Measurements from ENCODE around the gene DDX51.

DDX51 gene

GRCh38 chr12:132160601-132161035, 16.5 kb upstream of the DDX51 start:
- Histone ChIP-seq H3K36me3 (ENCODE audit: control insufficient read depth in 4 of 4, insufficient read depth in 4 of 4, low read length in 3 of 4) (peaks cover 0 to 21% (median 4%) of the 10 kb centered on the region in 4 experiments), H3K27me3 (replicated peaks in 2 of 5; ENCODE audit: control insufficient read depth in 4 of 5, insufficient read depth in 5 of 5, low read length in 4 of 5) (peaks cover 0 to 23% (median 2%) of the 10 kb centered on the region in 5 experiments), H3K4me3 (ENCODE audit: control insufficient read depth in 1 of 7, extremely low read depth in 1 of 7, insufficient read depth in 4 of 7, low read depth in 2 of 7, low read length in 6 of 7) (no peak overlapping the region), H3K9me3 (ENCODE audit: control extremely low read depth in 1 of 5, control insufficient read depth in 4 of 5, insufficient read depth in 2 of 5, low read depth in 1 of 5, low read length in 4 of 5) (peaks cover 0 to 3% (median 0%) of the 10 kb centered on the region in 5 experiments), H3K4me1 (ENCODE audit: control extremely low read depth in 1 of 4, control insufficient read depth in 4 of 4, insufficient read depth in 4 of 4, low read length in 3 of 4) (peaks cover 0 to 14% (median 10%) of the 10 kb centered on the region in 4 experiments), H3K27ac (ENCODE audit: insufficient read depth in 1 of 2, low read depth in 1 of 2, low read length in 2 of 2, poor library complexity in 1 of 2, severe bottlenecking in 2 of 2) (no peak overlapping the region)
- CTCF ChIA-PET: interaction anchor here (1.0 to 2.8 kb wide), 6 partner anchors 8 to 59 kb away, joined by 4 to 11 read pairs (median 5); no protein-coding TSS in a partner anchor
- WGBS (ENCODE audit: insufficient coverage): 98% methylated on average over 13 of the region's 15 CpGs
- POLR2A ChIA-PET: interaction anchor here (0.5 kb wide), 1 partner anchor 73 kb away, joined by 7 read pairs; no protein-coding TSS in a partner anchor
- no peak for DNase-seq

- ChIA-PET CTCF (no interaction called here), POLR2A (interaction anchor here (0.5 kb wide), 1 partner anchor 73 kb away, joined by 7 read pairs; no protein-coding TSS in a partner anchor)
- H3K27ac ChIP-seq (ENCODE audit: insufficient read depth in 1 of 2, low read depth in 1 of 2, low read length in 2 of 2, poor library complexity in 1 of 2, severe bottlenecking in 2 of 2): no peak overlapping the region
- H3K4me1 ChIP-seq (ENCODE audit: control extremely low read depth in 1 of 4, control insufficient read depth in 4 of 4, insufficient read depth in 4 of 4, low read length in 3 of 4): peaks cover 0 to 14% (median 10%) of the 10 kb centered on the region in 4 experiments
- H3K27me3 ChIP-seq (replicated peaks in 2 of 5; ENCODE audit: control insufficient read depth in 4 of 5, insufficient read depth in 5 of 5, low read length in 4 of 5): peaks cover 0 to 23% (median 2%) of the 10 kb centered on the region in 5 experiments
- H3K36me3 ChIP-seq (ENCODE audit: control insufficient read depth in 4 of 4, insufficient read depth in 4 of 4, low read length in 3 of 4): peaks cover 0 to 21% (median 4%) of the 10 kb centered on the region in 4 experiments
- H3K9me3 ChIP-seq (ENCODE audit: control extremely low read depth in 1 of 5, control insufficient read depth in 4 of 5, insufficient read depth in 2 of 5, low read depth in 1 of 5, low read length in 4 of 5): peaks cover 0 to 3% (median 0%) of the 10 kb centered on the region in 5 experiments
- DNase-seq: no peak
- 92% methylated on average over 14 of the region's 16 CpGs for WGBS (ENCODE audit: insufficient coverage)
- H3K4me3 ChIP-seq (ENCODE audit: control insufficient read depth in 1 of 7, extremely low read depth in 1 of 7, insufficient read depth in 4 of 7, low read depth in 2 of 7, low read length in 6 of 7): no peak overlapping the region
Observed at GRCh38 chr12:132160016-132160415, 15.9 kb upstream of the DDX51 start.

DNA sequence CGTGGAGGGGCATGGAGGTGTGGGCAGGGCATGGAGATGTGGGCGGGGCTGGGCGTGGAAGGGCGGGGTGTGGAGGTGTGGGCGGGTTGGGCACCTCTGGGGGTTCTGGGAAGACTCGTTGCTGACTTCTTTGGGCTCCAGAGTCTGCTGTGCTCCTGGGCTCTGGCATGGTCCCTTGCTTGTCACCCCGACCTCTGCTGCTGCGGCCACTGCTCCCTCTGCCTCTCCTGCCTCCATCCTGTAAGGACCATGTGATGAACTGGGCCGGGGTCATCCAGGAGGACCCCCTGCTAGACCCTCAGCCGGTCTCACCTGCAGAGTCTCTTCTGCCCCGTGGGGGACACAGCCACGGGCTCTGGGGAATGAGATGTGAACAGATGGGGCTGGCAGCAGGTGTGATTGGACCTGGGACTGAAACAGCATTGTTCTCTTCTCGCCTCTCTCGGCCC, 15.5 kb upstream of the DDX51 start:
- ChIA-PET POLR2A (no interaction called here), CTCF (interaction anchor here (1.4 kb wide), 1 partner anchor 26 kb away, joined by 3 read pairs; no protein-coding TSS in a partner anchor)
- Histone ChIP-seq H3K9me3 (ENCODE audit: control extremely low read depth in 1 of 5, control insufficient read depth in 4 of 5, insufficient read depth in 2 of 5, low read depth in 1 of 5, low read length in 4 of 5) (peaks cover 0 to 3% (median 0%) of the 10 kb centered on the region in 5 experiments), H3K36me3 (ENCODE audit: control insufficient read depth in 4 of 4, insufficient read depth in 4 of 4, low read length in 3 of 4) (peaks cover 0 to 21% (median 4%) of the 10 kb centered on the region in 4 experiments), H3K27ac (ENCODE audit: insufficient read depth in 1 of 2, low read depth in 1 of 2, low read length in 2 of 2, poor library complexity in 1 of 2, severe bottlenecking in 2 of 2) (no peak overlapping the region), H3K27me3 (replicated peaks in 2 of 5; ENCODE audit: control insufficient read depth in 4 of 5, insufficient read depth in 5 of 5, low read length in 4 of 5) (peaks cover 0 to 23% (median 2%) of the 10 kb centered on the region in 5 experiments), H3K4me1 (ENCODE audit: control extremely low read depth in 1 of 4, control insufficient read depth in 4 of 4, insufficient read depth in 4 of 4, low read length in 3 of 4) (peaks cover 0 to 14% (median 10%) of the 10 kb centered on the region in 4 experiments), H3K4me3 (ENCODE audit: control insufficient read depth in 1 of 7, extremely low read depth in 1 of 7, insufficient read depth in 4 of 7, low read depth in 2 of 7, low read length in 6 of 7) (no peak overlapping the region)
- WGBS (ENCODE audit: insufficient coverage): 97% methylated on average over 11 of the region's 14 CpGs
- DNase-seq: no peak

GRCh38 chr12:132158677-132159554, 14.8 kb upstream of the DDX51 start:
- CTCF ChIA-PET: interaction anchor here (1.4 kb wide), 1 partner anchor 27 kb away, joined by 3 read pairs; no protein-coding TSS in a partner anchor
- POLR2A ChIA-PET: no interaction called here
- peak in 1 of 3 donors; percentile 31 for DNase-seq
- Histone ChIP-seq H3K4me3 (ENCODE audit: control insufficient read depth in 1 of 7, extremely low read depth in 1 of 7, insufficient read depth in 4 of 7, low read depth in 2 of 7, low read length in 6 of 7) (no peak overlapping the region), H3K27me3 (replicated peaks in 2 of 5; ENCODE audit: control insufficient read depth in 4 of 5, insufficient read depth in 5 of 5, low read length in 4 of 5) (peaks cover 0 to 20% (median 2%) of the 10 kb centered on the region in 5 experiments), H3K4me1 (ENCODE audit: control extremely low read depth in 1 of 4, control insufficient read depth in 4 of 4, insufficient read depth in 4 of 4, low read length in 3 of 4) (peaks cover 0 to 19% (median 13%) of the 10 kb centered on the region in 4 experiments), H3K9me3 (ENCODE audit: control extremely low read depth in 1 of 5, control insufficient read depth in 4 of 5, insufficient read depth in 2 of 5, low read depth in 1 of 5, low read length in 4 of 5) (peaks cover 0 to 3% (median 0%) of the 10 kb centered on the region in 5 experiments), H3K36me3 (ENCODE audit: control insufficient read depth in 4 of 4, insufficient read depth in 4 of 4, low read length in 3 of 4) (peaks cover 0 to 21% (median 4%) of the 10 kb centered on the region in 4 experiments), H3K27ac (ENCODE audit: insufficient read depth in 1 of 2, low read depth in 1 of 2, low read length in 2 of 2, poor library complexity in 1 of 2, severe bottlenecking in 2 of 2) (no peak overlapping the region)
- WGBS (ENCODE audit: insufficient coverage): 94% methylated on average over 22 of the region's 37 CpGs

GRCh38 chr12:132157733-132158409, 13.8 kb upstream of the DDX51 start:
- WGBS (ENCODE audit: insufficient coverage): 93% methylated on average over 4 of the region's 5 CpGs
- Histone ChIP-seq H3K27ac (ENCODE audit: insufficient read depth in 1 of 2, low read depth in 1 of 2, low read length in 2 of 2, poor library complexity in 1 of 2, severe bottlenecking in 2 of 2) (no peak overlapping the region), H3K4me3 (ENCODE audit: control insufficient read depth in 1 of 7, extremely low read depth in 1 of 7, insufficient read depth in 4 of 7, low read depth in 2 of 7, low read length in 6 of 7) (no peak overlapping the region), H3K4me1 (ENCODE audit: control extremely low read depth in 1 of 4, control insufficient read depth in 4 of 4, insufficient read depth in 4 of 4, low read length in 3 of 4) (peaks cover 0 to 14% (median 9%) of the 10 kb centered on the region in 4 experiments), H3K9me3 (ENCODE audit: control extremely low read depth in 1 of 5, control insufficient read depth in 4 of 5, insufficient read depth in 2 of 5, low read depth in 1 of 5, low read length in 4 of 5) (peaks cover 0 to 3% (median 0%) of the 10 kb centered on the region in 5 experiments), H3K36me3 (ENCODE audit: control insufficient read depth in 4 of 4, insufficient read depth in 4 of 4, low read length in 3 of 4) (peaks cover 0 to 21% (median 4%) of the 10 kb centered on the region in 4 experiments), H3K27me3 (replicated peaks in 2 of 5; ENCODE audit: control insufficient read depth in 4 of 5, insufficient read depth in 5 of 5, low read length in 4 of 5) (peaks cover 0 to 10% (median 0%) of the 10 kb centered on the region in 5 experiments)
- DNase-seq: peak in 1 of 3 donors; percentile 32
- POLR2A ChIA-PET: no interaction called here
- CTCF ChIA-PET: no interaction called here

DNA sequence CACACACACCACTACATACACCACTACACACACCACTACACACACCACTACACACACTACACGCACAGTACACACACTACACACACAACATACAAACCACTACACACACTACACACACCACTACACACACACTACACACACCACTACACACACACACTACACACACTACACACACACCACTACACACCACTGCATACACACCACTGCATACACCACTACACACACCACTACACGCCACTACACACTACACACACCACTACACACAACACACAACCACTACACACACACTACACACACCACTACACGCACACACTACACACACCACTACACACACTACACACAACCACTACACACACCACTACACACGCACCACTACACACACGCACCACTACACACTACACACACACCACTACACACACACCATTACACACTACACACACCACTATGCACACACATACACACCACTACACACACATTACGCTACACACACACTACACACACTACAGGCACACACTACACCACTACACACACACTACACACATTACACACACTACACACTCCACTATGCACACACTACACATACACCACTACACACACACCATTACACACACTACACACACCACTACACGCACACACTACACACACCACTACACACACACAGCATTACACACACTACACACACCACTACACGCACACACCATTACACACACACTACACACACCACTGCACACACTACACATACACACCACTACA, 12.6 kb upstream of the DDX51 start:
- ChIA-PET POLR2A (no interaction called here), CTCF (no interaction called here)
- peaks cover 3 to 26% (median 7%) of the 10 kb centered on the region in 4 experiments for H3K36me3 ChIP-seq (ENCODE audit: control insufficient read depth in 4 of 4, insufficient read depth in 4 of 4, low read length in 3 of 4)
- H3K9me3 ChIP-seq (ENCODE audit: control extremely low read depth in 1 of 5, control insufficient read depth in 4 of 5, insufficient read depth in 2 of 5, low read depth in 1 of 5, low read length in 4 of 5): peaks cover 0 to 3% (median 0%) of the 10 kb centered on the region in 5 experiments
- peak in 1 of 3 donors; percentile 63 for DNase-seq
- peaks cover 0 to 4% (median 0%) of the 10 kb centered on the region in 5 experiments for H3K27me3 ChIP-seq (replicated peaks in 2 of 5; ENCODE audit: control insufficient read depth in 4 of 5, insufficient read depth in 5 of 5, low read length in 4 of 5)
- no peak overlapping the region for H3K4me3 ChIP-seq (ENCODE audit: control insufficient read depth in 1 of 7, extremely low read depth in 1 of 7, insufficient read depth in 4 of 7, low read depth in 2 of 7, low read length in 6 of 7)
- H3K27ac ChIP-seq (ENCODE audit: insufficient read depth in 1 of 2, low read depth in 1 of 2, low read length in 2 of 2, poor library complexity in 1 of 2, severe bottlenecking in 2 of 2): no peak overlapping the region
- WGBS (ENCODE audit: insufficient coverage): 74% methylated on average over 4 of the region's 8 CpGs
- H3K4me1 ChIP-seq (ENCODE audit: control extremely low read depth in 1 of 4, control insufficient read depth in 4 of 4, insufficient read depth in 4 of 4, low read length in 3 of 4): peaks cover 0 to 6% (median 2%) of the 10 kb centered on the region in 4 experiments
